GM12878 (cell line): ENCODE measurements around the gene ZNF365. TPM values are rescaled to one million over a fixed set of nuclear protein-coding genes. Genes with fewer than 3 reads are reported as not detected.

Source experiments
- ATAC-seq: fragments of 200-7000 bp; cut with Tn5 transposase; 3 replicates; pipeline ENCODE4 v1.9.1; 2020; ENCODE audit warnings: mild to moderate bottlenecking, moderate library complexity
- BruUV-seq: library from RNA; stranded (reverse); fragments of 400-500 nt; replicated peaks from 2 replicates; lab custom pipeline; 2021; lab: Mats Ljungman, UMichigan
- CTCF ChIA-PET: fragments of 300-600 bp; sonication (Branson Sonifier 250); formaldehyde crosslinking; extraction: SDS; loops from one replicate; lab custom pipeline; 2021; ENCODE audit warnings: inconsistent platforms; lab: Yijun Ruan, JAX
- POLR2A ChIA-PET: fragments of 350-600 bp; formaldehyde crosslinking; extraction: SDS; loops from one replicate; lab custom pipeline; 2021; ENCODE audit warnings: inconsistent platforms; lab: Charles Lee
- RAD21 ChIA-PET: fragments of 300-600 bp; sonication (Branson Sonifier 250); formaldehyde crosslinking; loops from one replicate; lab custom pipeline; 2023; ENCODE audit warnings: antibody characterized with exemption; ENCODE audit not compliant: unreplicated experiment; lab: Charles Lee
- SMC1A ChIA-PET: fragments of 300-600 bp; sonication (Branson Sonifier 250); formaldehyde crosslinking; loops from one replicate; lab custom pipeline; 2023; ENCODE audit not compliant: unreplicated experiment, uncharacterized antibody; lab: Charles Lee
- DNase-seq: peaks from one replicate; pipeline ENCODE4 v3.0.0-alpha.2; 2011; ENCODE audit warnings: low read depth, low spot score
- FAIRE-seq: peaks from 3 replicates; lab custom pipeline; 2011; peaks lifted over from hg19 to GRCh38; lab: Jason Lieb, UNC
- H2AFZ ChIP-seq: 2 replicates; pipeline ENCODE4 v1.6.0; 2011; ENCODE audit warnings: low read depth, low read length, control low read depth; ENCODE audit not compliant: control insufficient read depth
- H3K27ac ChIP-seq: 2 replicates; pipeline ENCODE4 v1.5.1; 2011; ENCODE audit warnings: control low read depth; ENCODE audit not compliant: control insufficient read depth, insufficient read depth
- H3K27me3 ChIP-seq, 2 experiments: replicated peaks in 1 of 2; 2 replicates each; pipeline versions ENCODE4 v1.6.0 to v1.6.1; 2011; ENCODE audit warnings: low read length in 1 of 2; ENCODE audit not compliant: control insufficient read depth in 2 of 2, insufficient read depth in 2 of 2
- H3K36me3 ChIP-seq, 2 experiments: 2 replicates each; pipeline ENCODE4 v1.5.1; 2011; ENCODE audit warnings: low read length in 1 of 2; ENCODE audit not compliant: control insufficient read depth in 2 of 2, insufficient read depth in 2 of 2
- H3K4me1 ChIP-seq: 2 replicates; pipeline ENCODE4 v1.6.1; 2011; ENCODE audit warnings: mild to moderate bottlenecking, low read length, moderate library complexity, mixed read lengths; ENCODE audit not compliant: control insufficient read depth, insufficient read depth
- H3K4me2 ChIP-seq: 2 replicates; pipeline ENCODE4 v1.6.0; 2011; ENCODE audit warnings: control low read depth; ENCODE audit not compliant: control insufficient read depth, insufficient read depth
- H3K4me3 ChIP-seq: fragments of 200-600 bp; sonication (generic); 2 replicates; pipeline ENCODE4 v1.5.1; 2016
- H3K79me2 ChIP-seq: 2 replicates; pipeline ENCODE4 v1.6.0; 2011; ENCODE audit warnings: low read length; ENCODE audit not compliant: control insufficient read depth, insufficient read depth
- H3K9ac ChIP-seq: 2 replicates; pipeline ENCODE4 v1.8.0; 2011; ENCODE audit warnings: low read length, control low read depth, mixed read lengths; ENCODE audit not compliant: control insufficient read depth, insufficient read depth
- H3K9me3 ChIP-seq: replicated peaks from 3 replicates; pipeline ENCODE4 v1.5.1; 2011; ENCODE audit warnings: mild to moderate bottlenecking, low read length; ENCODE audit not compliant: control insufficient read depth, insufficient read depth
- H4K20me1 ChIP-seq: 2 replicates; pipeline ENCODE4 v1.6.0; 2011; ENCODE audit not compliant: control insufficient read depth, insufficient read depth
- BCL11A ChIP-seq: IDR thresholded peaks from 2 replicates; pipeline ENCODE4 v1.6.1; 2011; ENCODE audit warnings: low read depth, low read length
- EGR1 ChIP-seq, 2 experiments: IDR thresholded peaks; 1 replicate in 1 of 2; 2 replicates in 1 of 2; pipeline ENCODE4 v1.6.1; 2011 to 2012; ENCODE audit warnings: low read depth in 2 of 2, low read length in 2 of 2, borderline replicate concordance in 1 of 2, mild to moderate bottlenecking in 1 of 2, moderate library complexity in 1 of 2
- MXI1 ChIP-seq: fragments of 150-350 bp; IDR thresholded peaks from 2 replicates; pipeline ENCODE4 v1.6.1; 2011; ENCODE audit warnings: low read depth, mild to moderate bottlenecking, inconsistent platforms, low read length, improper control_type of control experiment
- SPI1 ChIP-seq: IDR thresholded peaks from 2 replicates; pipeline ENCODE4 v1.6.1; 2011; ENCODE audit warnings: low read depth, mild to moderate bottlenecking, low read length, moderate library complexity, borderline replicate concordance; ENCODE audit not compliant: insufficient read depth
- WGBS: methylation state at CpG from one replicate; pipeline ENCODE4 v1.1.6; 2016; ENCODE audit warnings: low lambda C conversion rate; ENCODE audit not compliant: insufficient replicate concordance, insufficient coverage; ENCODE audit errors: missing lambda C conversion rate; 5-methylcytosine and 5-hydroxymethylcytosine counted together
- in situ Hi-C: fragments of 300-500 bp; cut with MboI; formaldehyde crosslinking; loops from 9 replicates; pipeline ENCODE4 v1.14.3; 2018; ENCODE audit warnings: mixed read lengths
- intact Hi-C: fragments of 100-400 bp; cut with micrococcal nuclease; formaldehyde crosslinking; loops from one replicate; pipeline ENCODE4 v1.14.2; 2022; ENCODE audit not compliant: unreplicated experiment
- polyA plus RNA-seq, 11 experiments: library from polyadenylated mRNA; depleted of rRNA in 4 of 11; unstranded in 6 of 11; stranded (reverse) in 5 of 11; fragments of >200 nt; fragmentation: Nextera tagmentation in 4 of 11; fragmentation: Illumina TruSeq in 1 of 11; extraction: Ambion mirVana in 4 of 11; extraction: Trizol in 1 of 11; gene quantifications; 1 replicate in 1 of 11; 2 replicates in 10 of 11; pipeline versions ENCODE4 v1.2.1 to v1.2.3, GENCODE V29; 2011 to 2016; ENCODE audit warnings: inconsistent platforms in 2 of 11, missing spikeins in 2 of 11, low read depth in 1 of 11
- total RNA-seq, 4 experiments: library from RNA; depleted of rRNA in 3 of 4; stranded (reverse); fragments of >200 nt in 3 of 4; fragmentation: Illumina TruSeq in 1 of 4; extraction: Trizol in 1 of 4; gene quantifications; 2 replicates each; pipeline versions ENCODE4 v1.2.1 to v1.2.3, GENCODE V29; 2013 to 2021
- TF ChIP-seq, protein P1 (sequence below): IDR thresholded peaks from 2 replicates; pipeline ENCODE4 v1.6.1; 2011; ENCODE audit warnings: mild to moderate bottlenecking, low read depth, low read length, moderate library complexity; ENCODE audit not compliant: insufficient replicate concordance
- TF ChIP-seq, protein P2 (sequence below): IDR thresholded peaks from 2 replicates; pipeline ENCODE4 v1.6.1; 2011; ENCODE audit warnings: low read depth, mild to moderate bottlenecking, low read length, moderate library complexity, borderline replicate concordance; ENCODE audit errors: extremely low read depth
- TF ChIP-seq, protein P3 (sequence below): fragments of 450-650 bp; IDR thresholded peaks from 2 replicates; pipeline ENCODE4 v1.6.1; 2017; ENCODE audit warnings: mild to moderate bottlenecking
- TF ChIP-seq, protein P4 (sequence below): fragments of 450-650 bp; IDR thresholded peaks from 2 replicates; pipeline ENCODE4 v1.6.1; 2018; ENCODE audit warnings: mild to moderate bottlenecking, low read depth, moderate library complexity; ENCODE audit not compliant: partially characterized antibody
- TF ChIP-seq, protein P5 (sequence below): IDR thresholded peaks from 2 replicates; pipeline ENCODE4 v1.6.1; 2012; ENCODE audit warnings: mild to moderate bottlenecking, low read depth, low read length

ZNF365 gene
- total and polyA plus RNA-seq, 10 of the 15 experiments (the other 5 are each of a cell fraction or from before 2014, with no cell fraction given): 0.08 TPM; not detected in 9

DNA sequence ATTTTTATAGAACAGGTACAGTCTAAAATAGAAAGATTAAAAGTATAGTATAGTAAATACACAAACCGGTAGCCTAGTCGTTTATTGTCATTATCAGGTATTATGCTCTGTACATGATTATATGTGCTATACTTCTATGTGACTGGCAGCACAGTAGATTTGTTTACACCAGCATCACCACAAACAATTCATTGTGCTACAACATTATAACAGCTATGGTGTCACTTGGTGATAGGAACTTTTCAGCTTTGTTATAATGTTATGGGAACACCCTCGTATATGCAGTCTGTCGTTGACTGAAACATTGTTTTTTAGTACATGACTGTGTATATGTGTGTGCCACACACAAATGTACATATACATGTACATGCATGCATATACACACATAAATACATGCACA lies 19.1 kb downstream of the ZNF365 start (continued):
- no peak for TF ChIP-seq EGR1 (IDR thresholded peaks at IDR 0.05; ENCODE audit: borderline replicate concordance in 1 of 2, low read depth in 2 of 2, low read length in 2 of 2)
- TF ChIP-seq, protein P1, sequence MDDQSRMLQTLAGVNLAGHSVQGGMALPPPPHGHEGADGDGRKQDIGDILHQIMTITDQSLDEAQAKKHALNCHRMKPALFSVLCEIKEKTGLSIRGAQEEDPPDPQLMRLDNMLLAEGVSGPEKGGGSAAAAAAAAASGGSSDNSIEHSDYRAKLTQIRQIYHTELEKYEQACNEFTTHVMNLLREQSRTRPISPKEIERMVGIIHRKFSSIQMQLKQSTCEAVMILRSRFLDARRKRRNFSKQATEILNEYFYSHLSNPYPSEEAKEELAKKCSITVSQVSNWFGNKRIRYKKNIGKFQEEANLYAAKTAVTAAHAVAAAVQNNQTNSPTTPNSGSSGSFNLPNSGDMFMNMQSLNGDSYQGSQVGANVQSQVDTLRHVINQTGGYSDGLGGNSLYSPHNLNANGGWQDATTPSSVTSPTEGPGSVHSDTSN: no peak

DNA sequence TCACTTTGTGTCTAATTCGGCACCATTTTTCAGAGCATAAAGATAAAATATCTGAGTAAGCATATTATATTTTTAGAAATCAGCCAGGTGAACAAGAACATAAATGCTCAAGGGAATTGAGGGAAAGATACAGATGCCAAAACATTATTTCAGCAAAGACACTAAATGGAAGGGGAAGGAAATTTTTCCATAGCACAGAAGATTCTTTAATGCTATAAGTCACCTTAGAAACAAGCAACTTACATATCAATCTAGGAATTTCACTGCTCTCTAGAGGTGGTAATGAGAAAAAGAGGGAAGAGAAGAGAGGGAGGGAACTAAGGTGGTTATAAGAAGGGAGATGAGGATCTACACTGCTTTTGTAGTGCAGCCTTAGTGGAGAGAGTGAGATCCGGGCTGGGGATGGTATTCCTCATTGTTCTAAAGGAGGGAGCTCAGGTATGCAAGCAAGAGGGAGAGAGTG lies 20.4 kb downstream of the ZNF365 start:
- Histone ChIP-seq H3K4me3 (no peak overlapping the region), H2AFZ (no peak overlapping the region), H3K4me1 (no peaks in the 10 kb centered on the region), H3K9me3 (no peaks in the 10 kb centered on the region), H3K4me2 (no peak overlapping the region), H3K36me3 (no peaks in the 10 kb centered on the region), H4K20me1 (no peaks in the 10 kb centered on the region), H3K27me3 (no peaks in the 10 kb centered on the region; a peak in 2 of 4 replicates), H3K9ac (no peak overlapping the region), H3K79me2 (no peaks in the 10 kb centered on the region), H3K27ac (no peak overlapping the region)
- SMC1A ChIA-PET: no interaction called here
- POLR2A ChIA-PET: no interaction called here
- WGBS: 13% methylated on average over 2 of the region's 2 CpGs
- in situ Hi-C loops (no loop called here), intact Hi-C loops (no loop called here)
- RAD21 ChIA-PET: no interaction called here
- ATAC-seq (no peak), FAIRE-seq (no peak), DNase-seq (no peak)
- BruUV-seq: no TSS peak
- CTCF ChIA-PET: no interaction called here
- no peak for TF ChIP-seq SPI1
- TF ChIP-seq, protein P2, sequence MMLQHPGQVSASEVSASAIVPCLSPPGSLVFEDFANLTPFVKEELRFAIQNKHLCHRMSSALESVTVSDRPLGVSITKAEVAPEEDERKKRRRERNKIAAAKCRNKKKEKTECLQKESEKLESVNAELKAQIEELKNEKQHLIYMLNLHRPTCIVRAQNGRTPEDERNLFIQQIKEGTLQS: no peak
- no peak for TF ChIP-seq BCL11A
- no peak for TF ChIP-seq MXI1
- TF ChIP-seq, protein P3, sequence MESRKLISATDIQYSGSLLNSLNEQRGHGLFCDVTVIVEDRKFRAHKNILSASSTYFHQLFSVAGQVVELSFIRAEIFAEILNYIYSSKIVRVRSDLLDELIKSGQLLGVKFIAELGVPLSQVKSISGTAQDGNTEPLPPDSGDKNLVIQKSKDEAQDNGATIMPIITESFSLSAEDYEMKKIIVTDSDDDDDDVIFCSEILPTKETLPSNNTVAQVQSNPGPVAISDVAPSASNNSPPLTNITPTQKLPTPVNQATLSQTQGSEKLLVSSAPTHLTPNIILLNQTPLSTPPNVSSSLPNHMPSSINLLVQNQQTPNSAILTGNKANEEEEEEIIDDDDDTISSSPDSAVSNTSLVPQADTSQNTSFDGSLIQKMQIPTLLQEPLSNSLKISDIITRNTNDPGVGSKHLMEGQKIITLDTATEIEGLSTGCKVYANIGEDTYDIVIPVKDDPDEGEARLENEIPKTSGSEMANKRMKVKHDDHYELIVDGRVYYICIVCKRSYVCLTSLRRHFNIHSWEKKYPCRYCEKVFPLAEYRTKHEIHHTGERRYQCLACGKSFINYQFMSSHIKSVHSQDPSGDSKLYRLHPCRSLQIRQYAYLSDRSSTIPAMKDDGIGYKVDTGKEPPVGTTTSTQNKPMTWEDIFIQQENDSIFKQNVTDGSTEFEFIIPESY: no peak
- TF ChIP-seq, protein P4, sequence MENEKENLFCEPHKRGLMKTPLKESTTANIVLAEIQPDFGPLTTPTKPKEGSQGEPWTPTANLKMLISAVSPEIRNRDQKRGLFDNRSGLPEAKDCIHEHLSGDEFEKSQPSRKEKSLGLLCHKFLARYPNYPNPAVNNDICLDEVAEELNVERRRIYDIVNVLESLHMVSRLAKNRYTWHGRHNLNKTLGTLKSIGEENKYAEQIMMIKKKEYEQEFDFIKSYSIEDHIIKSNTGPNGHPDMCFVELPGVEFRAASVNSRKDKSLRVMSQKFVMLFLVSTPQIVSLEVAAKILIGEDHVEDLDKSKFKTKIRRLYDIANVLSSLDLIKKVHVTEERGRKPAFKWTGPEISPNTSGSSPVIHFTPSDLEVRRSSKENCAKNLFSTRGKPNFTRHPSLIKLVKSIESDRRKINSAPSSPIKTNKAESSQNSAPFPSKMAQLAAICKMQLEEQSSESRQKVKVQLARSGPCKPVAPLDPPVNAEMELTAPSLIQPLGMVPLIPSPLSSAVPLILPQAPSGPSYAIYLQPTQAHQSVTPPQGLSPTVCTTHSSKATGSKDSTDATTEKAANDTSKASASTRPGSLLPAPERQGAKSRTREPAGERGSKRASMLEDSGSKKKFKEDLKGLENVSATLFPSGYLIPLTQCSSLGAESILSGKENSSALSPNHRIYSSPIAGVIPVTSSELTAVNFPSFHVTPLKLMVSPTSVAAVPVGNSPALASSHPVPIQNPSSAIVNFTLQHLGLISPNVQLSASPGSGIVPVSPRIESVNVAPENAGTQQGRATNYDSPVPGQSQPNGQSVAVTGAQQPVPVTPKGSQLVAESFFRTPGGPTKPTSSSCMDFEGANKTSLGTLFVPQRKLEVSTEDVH: no peak
- TF ChIP-seq, protein P1: no peak
- TF ChIP-seq, protein P5, sequence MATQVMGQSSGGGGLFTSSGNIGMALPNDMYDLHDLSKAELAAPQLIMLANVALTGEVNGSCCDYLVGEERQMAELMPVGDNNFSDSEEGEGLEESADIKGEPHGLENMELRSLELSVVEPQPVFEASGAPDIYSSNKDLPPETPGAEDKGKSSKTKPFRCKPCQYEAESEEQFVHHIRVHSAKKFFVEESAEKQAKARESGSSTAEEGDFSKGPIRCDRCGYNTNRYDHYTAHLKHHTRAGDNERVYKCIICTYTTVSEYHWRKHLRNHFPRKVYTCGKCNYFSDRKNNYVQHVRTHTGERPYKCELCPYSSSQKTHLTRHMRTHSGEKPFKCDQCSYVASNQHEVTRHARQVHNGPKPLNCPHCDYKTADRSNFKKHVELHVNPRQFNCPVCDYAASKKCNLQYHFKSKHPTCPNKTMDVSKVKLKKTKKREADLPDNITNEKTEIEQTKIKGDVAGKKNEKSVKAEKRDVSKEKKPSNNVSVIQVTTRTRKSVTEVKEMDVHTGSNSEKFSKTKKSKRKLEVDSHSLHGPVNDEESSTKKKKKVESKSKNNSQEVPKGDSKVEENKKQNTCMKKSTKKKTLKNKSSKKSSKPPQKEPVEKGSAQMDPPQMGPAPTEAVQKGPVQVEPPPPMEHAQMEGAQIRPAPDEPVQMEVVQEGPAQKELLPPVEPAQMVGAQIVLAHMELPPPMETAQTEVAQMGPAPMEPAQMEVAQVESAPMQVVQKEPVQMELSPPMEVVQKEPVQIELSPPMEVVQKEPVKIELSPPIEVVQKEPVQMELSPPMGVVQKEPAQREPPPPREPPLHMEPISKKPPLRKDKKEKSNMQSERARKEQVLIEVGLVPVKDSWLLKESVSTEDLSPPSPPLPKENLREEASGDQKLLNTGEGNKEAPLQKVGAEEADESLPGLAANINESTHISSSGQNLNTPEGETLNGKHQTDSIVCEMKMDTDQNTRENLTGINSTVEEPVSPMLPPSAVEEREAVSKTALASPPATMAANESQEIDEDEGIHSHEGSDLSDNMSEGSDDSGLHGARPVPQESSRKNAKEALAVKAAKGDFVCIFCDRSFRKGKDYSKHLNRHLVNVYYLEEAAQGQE: no peak
